ENCODE measurements around the gene HIC1.

DNA sequence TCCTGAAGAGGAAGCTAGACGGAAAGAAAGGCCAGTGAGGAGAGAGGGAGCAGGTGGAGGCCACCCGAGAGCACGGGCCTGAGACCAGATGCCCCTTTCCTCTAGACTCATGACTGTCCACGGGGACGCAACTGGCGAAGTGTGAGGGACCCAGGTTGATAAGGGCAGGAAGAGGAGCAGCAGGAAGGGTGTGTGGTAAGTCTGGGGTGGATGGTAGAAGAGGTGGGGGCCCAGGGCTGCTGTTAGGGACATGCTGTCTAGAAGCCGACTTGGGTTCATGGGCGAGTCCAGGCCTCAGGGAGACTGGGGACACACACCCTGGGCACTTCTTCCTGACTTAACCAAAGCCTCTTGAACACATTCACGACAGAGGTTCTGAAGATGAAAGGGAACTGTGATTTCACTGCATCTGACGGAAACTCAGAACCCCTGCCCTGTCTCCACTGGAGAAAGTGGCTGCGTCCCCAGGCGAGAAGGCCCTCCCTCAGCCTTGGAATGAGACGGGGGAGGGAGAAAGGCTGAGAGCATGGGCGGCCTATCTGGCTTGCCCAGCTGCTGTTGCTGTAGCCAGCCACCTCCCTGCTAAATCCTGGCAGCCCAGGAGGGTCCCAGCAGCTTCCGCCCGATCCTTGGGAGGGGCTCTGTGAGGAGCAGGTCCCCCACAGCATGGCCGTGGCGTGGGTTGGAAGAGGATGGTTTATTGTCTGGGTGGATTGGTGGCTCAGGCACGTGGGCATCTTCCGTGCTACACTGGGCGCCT, 6.0 kb downstream of the HIC1 start:
- TF ChIP-seq POLR2A (IDR thresholded peaks at IDR 0.05) (no peak), CTCF (IDR thresholded peaks at IDR 0.05) (no peak)
